Heart left ventricle (tissue), 16 donors: Measurements from ENCODE around the gene YY1AP1. TPM values are rescaled to one million over a fixed set of nuclear protein-coding genes. Genes with fewer than 3 reads are reported as not detected.
"Not testable (repeated sequence)": the region's sequence is repeated elsewhere in the genome, so short reads cannot be mapped to it uniquely, and the experiment has no call there.

Experiments
- ATAC-seq, 4 donors: fragments of 200-7000 bp; cut with Tn5 transposase; one replicate each; pipeline ENCODE4 v1.9.1; 2020 to 2022; ENCODE audit warnings: moderate library complexity in 4 of 4, mild to moderate bottlenecking in 3 of 4, moderate number of reproducible peaks in 1 of 4
- DNase-seq, 5 donors: peaks; one replicate each; pipeline ENCODE4 v3.0.0-alpha.2; 2020
- H3K27ac ChIP-seq, 12 donors: fragments of 200-600 bp; sonication (generic) in 4 of 12; one replicate each; pipeline versions ENCODE4 v1.5.0 to v1.8.0; 2016 to 2022; ENCODE audit warnings: mild to moderate bottlenecking in 2 of 12
- H3K27me3 ChIP-seq, 9 donors: fragments of 200-600 bp; sonication (generic) in 2 of 9; one replicate each; pipeline versions ENCODE4 v1.5.1 to v1.8.0; 2016 to 2022; ENCODE audit warnings: mild to moderate bottlenecking in 3 of 9
- H3K36me3 ChIP-seq, 9 donors: fragments of 200-600 bp; sonication (generic) in 2 of 9; one replicate each; pipeline versions ENCODE4 v1.5.0 to v1.8.0; 2018 to 2022; ENCODE audit warnings: mild to moderate bottlenecking in 2 of 9
- H3K4me1 ChIP-seq, 12 donors: fragments of 200-600 bp; sonication (generic) in 4 of 12; one replicate each; pipeline versions ENCODE4 v1.5.0 to v1.8.0; 2016 to 2022; ENCODE audit warnings: mild to moderate bottlenecking in 3 of 12
- H3K4me3 ChIP-seq, 12 donors: fragments of 200-600 bp; sonication (generic) in 4 of 12; one replicate each; pipeline versions ENCODE4 v1.5.0 to v1.8.0; 2017 to 2022; ENCODE audit warnings: mild to moderate bottlenecking in 9 of 12, moderate library complexity in 4 of 12
- H3K9me3 ChIP-seq, 12 donors: fragments of 200-600 bp; sonication (generic) in 4 of 12; one replicate each; pipeline versions ENCODE4 v1.5.0 to v1.8.0; 2016 to 2022; ENCODE audit warnings: mild to moderate bottlenecking in 1 of 12
- POLR2A ChIP-seq, 2 donors: fragments of 450-650 bp; IDR thresholded peaks; one replicate each; pipeline ENCODE4 v1.6.1; 2017; ENCODE audit warnings: antibody characterized with exemption in 2 of 2, mild to moderate bottlenecking in 2 of 2, moderate library complexity in 2 of 2
- WGBS, 4 donors: extraction: QIAGEN DNeasy Blood & Tissue Kit in 2 of 4; methylation state at CpG; one replicate each; pipeline versions ENCODE4 v1.1.5 to v1.1.7; 2013 to 2018; 5-methylcytosine and 5-hydroxymethylcytosine counted together
- intact Hi-C, 10 donors: fragments of 100-400 bp; cut with DNase I; formaldehyde crosslinking; loops; one replicate each; pipeline versions ENCODE4 v1.11.1 to v1.14.2; 2022
- polyA plus RNA-seq, 2 donors: library from polyadenylated mRNA; stranded (reverse); fragments of 200-250 nt; gene quantifications; one replicate each; pipeline ENCODE4 v1.2.3, GENCODE V29; 2013
- total RNA-seq, 9 donors: library from RNA; depleted of rRNA in 2 of 9; stranded (reverse); fragments of >200 nt in 2 of 9; fragmentation: NEBNext Ultra II Directional in 3 of 9; extraction: Animal tissue kit (Norgen Biotek cat#: 25700) in 3 of 9; gene quantifications; one replicate each; pipeline versions ENCODE4 v1.1.0 to v1.2.4, GENCODE V29; 2016 to 2023
- TF ChIP-seq, protein P1 (sequence below), 12 donors: fragments of 200-600 bp; sonication (generic) in 4 of 12; IDR thresholded peaks; one replicate each; pipeline versions ENCODE4 v1.5.0 to v1.8.0; 2018 to 2022; ENCODE audit warnings: antibody characterized with exemption in 12 of 12, mild to moderate bottlenecking in 5 of 12
- donor health status: ischemic (EF 13 %, LVEDD 7.1; RV severe dilation, severe dysfunction).
- donor health status: healthy with polysubstance abuse.
- donor health status: DM: no; HTN: yes; CAD: no.
- donor health status: DM: no; HTN: no; CAD: no.
- donor health status: ischemic (EF 25% LVEDD 6.9; RV normal size, moderate dysfunction).
- donor health status: ischemic (EF 25% LVEDD 5.7; RV mildly dilated, moderate dysfunction).
- donor health status: healthy.
- donor health status: DM: yes; HTN: yes; CAD: no.
- donor health status: ischemic (EF 35%, LVEDD 5.7; RV mildly dilated, moderate dysfunction).
- donor health status: nonischemic (EF 11% LVEDD 7.7; RV severe dilation, severe dysfunction).
- donor health status: DM: yes; HTN: yes; CAD: no.
- donor health status: PGD.
- donor health status: ischemic (EF 29% LVEDD 5.4; RV normal size, mild dysfunction).
- donor health status: nonischemic (EF 23%, LVEDD 6.1; RV moderate dilation, normal function).

The YY1AP1 gene
- total and polyA plus RNA-seq, 11 donors, result 23.9 to 124 (median 63.7) TPM

DNA sequence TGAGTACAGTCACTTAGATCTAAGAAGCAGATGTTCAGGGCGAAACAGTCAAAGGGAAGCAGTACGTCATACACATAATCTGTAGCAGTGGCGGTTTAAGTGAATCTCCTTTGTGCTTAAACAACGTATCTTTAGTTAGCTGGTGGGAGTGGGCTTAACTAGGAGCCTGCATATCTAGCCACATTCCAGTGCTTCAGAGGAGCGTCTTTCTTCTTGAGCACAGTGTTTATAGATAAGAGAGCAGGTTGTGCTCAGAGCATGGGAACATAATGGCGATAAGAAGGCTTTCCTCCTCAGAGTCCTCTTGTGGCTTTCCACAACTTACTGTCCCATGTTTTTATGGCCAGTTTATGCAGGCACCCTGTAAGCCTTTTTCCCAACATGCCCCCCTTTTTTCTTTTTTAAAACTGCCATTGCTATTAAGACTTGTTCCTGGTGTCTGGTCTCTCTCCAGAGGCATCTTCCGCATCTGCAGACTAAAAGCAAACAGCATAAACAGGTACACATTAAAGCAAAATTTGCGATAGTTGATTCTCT is 3.5 kb upstream of the YY1AP1 start:
- intact Hi-C loops, result loop anchor here in 1 of 10 donors (5.0 kb wide), 1 partner anchor 35 kb away; no protein-coding TSS in a partner anchor
- Histone ChIP-seq H3K9me3 (no peaks in the 10 kb centered on the region), H3K4me1 (peaks cover 0 to 67% (median 27%) of the 10 kb centered on the region in 12 donors), H3K4me3 (no peak overlapping the region), H3K27ac (no peak overlapping the region), H3K36me3 (peaks cover 0 to 20% (median 9%) of the 10 kb centered on the region in 9 donors), H3K27me3 (no peaks in the 10 kb centered on the region)
- ATAC-seq (no peak), DNase-seq (no peak)
- no peak for TF ChIP-seq POLR2A (IDR thresholded peaks at IDR 0.05)
- TF ChIP-seq, protein P1, sequence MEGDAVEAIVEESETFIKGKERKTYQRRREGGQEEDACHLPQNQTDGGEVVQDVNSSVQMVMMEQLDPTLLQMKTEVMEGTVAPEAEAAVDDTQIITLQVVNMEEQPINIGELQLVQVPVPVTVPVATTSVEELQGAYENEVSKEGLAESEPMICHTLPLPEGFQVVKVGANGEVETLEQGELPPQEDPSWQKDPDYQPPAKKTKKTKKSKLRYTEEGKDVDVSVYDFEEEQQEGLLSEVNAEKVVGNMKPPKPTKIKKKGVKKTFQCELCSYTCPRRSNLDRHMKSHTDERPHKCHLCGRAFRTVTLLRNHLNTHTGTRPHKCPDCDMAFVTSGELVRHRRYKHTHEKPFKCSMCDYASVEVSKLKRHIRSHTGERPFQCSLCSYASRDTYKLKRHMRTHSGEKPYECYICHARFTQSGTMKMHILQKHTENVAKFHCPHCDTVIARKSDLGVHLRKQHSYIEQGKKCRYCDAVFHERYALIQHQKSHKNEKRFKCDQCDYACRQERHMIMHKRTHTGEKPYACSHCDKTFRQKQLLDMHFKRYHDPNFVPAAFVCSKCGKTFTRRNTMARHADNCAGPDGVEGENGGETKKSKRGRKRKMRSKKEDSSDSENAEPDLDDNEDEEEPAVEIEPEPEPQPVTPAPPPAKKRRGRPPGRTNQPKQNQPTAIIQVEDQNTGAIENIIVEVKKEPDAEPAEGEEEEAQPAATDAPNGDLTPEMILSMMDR (IDR thresholded peaks at IDR 0.05), result no peak
- WGBS, 4 donors, result 75 to 84% (median 78%) methylated on average over 8 of the region's 8 CpGs

DNA sequence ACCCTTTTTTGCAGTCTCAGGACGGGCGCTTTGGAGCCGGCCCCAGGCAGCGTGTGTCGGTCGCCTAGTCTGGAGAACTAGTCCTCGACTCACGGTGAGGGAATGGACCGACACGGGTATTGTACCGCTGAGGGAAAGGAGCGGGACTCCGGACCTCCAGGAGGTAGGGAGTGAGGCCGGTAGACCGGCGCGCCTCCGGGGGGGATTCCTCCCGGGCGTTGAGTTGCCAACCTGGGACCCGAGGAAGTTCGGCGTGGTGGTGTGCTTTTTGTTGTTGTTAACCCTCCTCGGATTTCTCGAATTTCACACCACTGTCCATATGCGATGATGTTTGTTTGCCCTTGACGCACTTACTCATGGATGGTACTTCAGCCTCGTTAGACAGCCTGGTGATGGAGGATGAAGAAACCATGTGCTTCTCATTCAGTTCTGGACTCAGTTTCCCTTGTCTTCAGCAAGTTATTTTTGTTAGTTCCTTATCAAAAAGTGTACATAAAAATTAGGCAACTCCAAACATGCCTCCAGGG is 570 bp upstream of the YY1AP1 start, which contains the start of gene DAP3:
TSS of gene DAP3 (plus strand) at position 11 of the 527 bp plus-strand sequence. CDS start 20,689 bp downstream, outside the sequence.
- peak in 2 of 5 donors; percentile 88 to 92 for DNase-seq
- peak in 1 of 2 donors; percentile 29 for TF ChIP-seq POLR2A (IDR thresholded peaks at IDR 0.05)
- peaks cover 0 to 75% (median 37%) of the 10 kb centered on the region in 12 donors for H3K4me1 ChIP-seq
- intact Hi-C loops, result loop anchor here in 1 of 10 donors (10.0 kb wide), 1 partner anchor 46 kb away; no protein-coding TSS in a partner anchor
- H3K27ac ChIP-seq, result peak within 1 kb of the TSS; percentile 91 to 99 (median 97)
- H3K27me3 ChIP-seq, ATAC-seq, H3K9me3 ChIP-seq: not testable (repeated sequence)
- peak within 1 kb of the TSS; percentile 70 to 99 (median 93) for H3K4me3 ChIP-seq
- H3K36me3 ChIP-seq, result peaks cover 0 to 20% (median 9%) of the 10 kb centered on the region in 9 donors
- WGBS, 4 donors, result 0 to 1% (median 1%) methylated on average over 14 to 28 of the region's 28 CpGs

DNA sequence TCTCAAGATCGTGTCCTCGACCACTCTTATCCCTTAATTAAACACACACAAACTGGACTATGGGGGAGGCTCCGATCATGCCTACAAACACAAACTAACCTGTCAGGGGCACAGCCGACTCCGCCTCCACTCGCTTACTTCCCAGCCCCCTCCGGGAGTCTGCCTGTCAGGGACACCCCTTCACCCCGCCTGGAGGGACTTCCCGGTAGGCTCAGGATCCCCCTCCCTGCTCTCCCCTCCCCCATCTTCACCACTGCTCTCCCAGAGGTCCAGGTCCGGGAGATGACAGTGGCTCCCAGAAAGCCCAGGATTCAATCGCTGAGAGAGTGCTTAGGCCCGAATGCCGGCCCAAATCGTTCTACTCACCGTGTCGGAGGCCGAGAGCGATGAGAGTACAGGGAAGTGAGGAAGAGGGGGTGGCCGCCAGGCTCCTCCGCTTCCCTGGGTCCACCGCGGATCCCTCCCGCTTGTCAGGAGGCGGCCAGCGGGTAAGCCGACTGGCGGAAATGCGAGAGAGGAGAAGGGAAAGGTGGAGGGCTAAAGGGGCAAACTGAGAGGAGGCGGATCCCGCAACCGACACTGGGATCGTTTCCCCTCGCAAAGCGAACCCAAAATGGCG is 760 bp downstream of the YY1AP1 start:
- H3K27me3 ChIP-seq, H3K9me3 ChIP-seq: not testable (repeated sequence)
- peaks cover 0 to 75% (median 43%) of the 10 kb centered on the region in 12 donors for H3K4me1 ChIP-seq
- DNase-seq (peak in 1 of 5 donors; percentile 19), ATAC-seq (peak; percentile 45 to 76 (median 58))
- WGBS, 4 donors, result 0 to 1% (median 0%) methylated on average over 13 to 28 of the region's 35 CpGs
- intact Hi-C loops, result loop anchor here in 1 of 10 donors (10.0 kb wide), 1 partner anchor 47 kb away; no protein-coding TSS in a partner anchor
- peaks cover 0 to 26% (median 9%) of the 10 kb centered on the region in 9 donors for H3K36me3 ChIP-seq
- H3K27ac ChIP-seq, result peak overlapping the region; percentile 91 to 99 (median 97)
- peak overlapping the region; percentile 70 to 99 (median 93) for H3K4me3 ChIP-seq

DNA sequence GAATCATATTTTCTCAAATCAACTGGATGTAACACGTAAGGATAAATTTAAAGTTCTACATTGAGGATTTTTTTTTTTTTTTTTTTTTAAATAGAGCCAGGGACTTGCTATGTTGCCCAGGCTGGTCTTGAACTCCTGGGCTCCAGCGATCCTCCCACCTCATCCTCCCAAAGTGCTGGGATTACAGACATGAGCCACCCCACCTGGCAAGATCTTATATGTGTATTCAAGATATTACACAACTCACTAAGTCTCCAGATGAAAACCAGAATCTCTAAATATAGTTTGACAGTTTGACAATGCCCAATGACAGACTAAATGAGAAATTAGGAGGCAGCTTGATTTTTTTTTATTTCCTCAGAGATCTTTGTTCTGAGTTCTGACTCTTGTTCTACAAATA is 6.8 kb downstream of the YY1AP1 start:
- no peaks in the 10 kb centered on the region for H3K9me3 ChIP-seq
- H3K27ac ChIP-seq, result peak overlapping the region in 3 of 12 donors; percentile 9 to 34 (median 32)
- DNase-seq (no peak), ATAC-seq (peak in 2 of 4 donors; percentile 67)
- 61 to 91% (median 80%) methylated on average over 2 of the region's 2 CpGs for WGBS, 4 donors
- TF ChIP-seq, protein P1 (IDR thresholded peaks at IDR 0.05), result no peak
- no peak for TF ChIP-seq POLR2A (IDR thresholded peaks at IDR 0.05)
- peaks cover 0 to 53% (median 37%) of the 10 kb centered on the region in 9 donors for H3K36me3 ChIP-seq
- peaks cover 0 to 62% (median 43%) of the 10 kb centered on the region in 12 donors for H3K4me1 ChIP-seq
- no peak overlapping the region for H3K4me3 ChIP-seq
- no peaks in the 10 kb centered on the region for H3K27me3 ChIP-seq
- intact Hi-C loops, result loop anchor here in 1 of 10 donors (10.0 kb wide), 1 partner anchor 53 kb away; no protein-coding TSS in a partner anchor

DNA sequence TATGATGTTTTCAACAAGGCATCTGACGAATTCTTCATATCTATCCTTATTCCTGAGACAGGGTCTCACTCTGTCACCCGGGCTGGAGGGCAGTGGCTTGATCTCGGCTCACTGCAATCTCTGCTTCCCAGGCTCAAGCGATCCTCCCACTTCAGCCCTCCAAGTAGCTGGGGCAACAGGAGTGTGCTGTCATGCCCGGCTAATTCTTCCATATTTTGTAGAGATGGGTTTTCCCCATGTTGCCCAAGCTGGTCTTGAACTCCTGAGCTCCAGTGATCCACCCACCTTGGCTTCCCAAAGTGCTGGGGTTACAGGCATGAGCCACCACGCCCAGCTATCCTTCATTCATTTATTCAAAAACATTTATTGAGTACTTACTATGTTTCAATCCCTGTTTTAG is 8.0 kb downstream of the YY1AP1 start:
- Histone ChIP-seq H3K4me1 (peaks cover 0 to 50% (median 32%) of the 10 kb centered on the region in 12 donors), H3K4me3 (no peak overlapping the region), H3K27me3 (no peaks in the 10 kb centered on the region), H3K36me3 (peaks cover 0 to 65% (median 49%) of the 10 kb centered on the region in 9 donors), H3K9me3 (no peaks in the 10 kb centered on the region), H3K27ac (no peak overlapping the region)
- whole genome bisulfite sequencing, 4 donors, result 87 to 92% (median 89%) methylated on average over 6 of the region's 6 CpGs
- no peak for DNase-seq
- TF ChIP-seq, protein P1 (IDR thresholded peaks at IDR 0.05), result no peak
- TF ChIP-seq POLR2A (IDR thresholded peaks at IDR 0.05), result no peak
- ATAC-seq, result no peak
- intact Hi-C loops, result loop anchor here in 1 of 10 donors (10.0 kb wide), 1 partner anchor 54 kb away; no protein-coding TSS in a partner anchor

DNA sequence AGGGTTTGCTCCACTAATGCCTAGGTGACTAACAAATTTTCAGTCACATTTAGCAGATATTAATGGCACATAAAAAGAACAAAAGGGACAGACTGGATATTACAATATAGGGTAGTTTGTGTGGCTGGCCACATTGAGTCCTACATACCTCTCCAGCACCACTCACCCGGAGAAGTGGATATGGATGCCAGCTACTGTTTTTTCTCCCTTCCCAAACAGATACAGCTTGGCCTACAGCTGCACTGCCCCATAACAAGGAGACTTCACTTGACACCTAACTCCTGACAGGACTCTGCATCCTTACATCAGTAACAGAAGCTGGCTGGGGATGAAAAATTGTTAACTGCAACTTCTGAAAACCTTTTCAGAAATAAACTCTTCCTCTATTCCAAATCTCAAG is 9.6 kb downstream of the YY1AP1 start:
- not testable (repeated sequence) for H3K27me3 ChIP-seq, H3K27ac ChIP-seq, H3K9me3 ChIP-seq, DNase-seq, H3K4me3 ChIP-seq
- Histone ChIP-seq H3K36me3 (peaks cover 0 to 76% (median 64%) of the 10 kb centered on the region in 9 donors), H3K4me1 (peaks cover 0 to 35% (median 19%) of the 10 kb centered on the region in 12 donors)
- intact Hi-C loops, result loop anchor here in 1 of 10 donors (10.0 kb wide), 2 partner anchors 56 to 324 kb away; no protein-coding TSS in a partner anchor
- ATAC-seq, result peak in 2 of 4 donors; percentile 58 to 79
- 26 to 71% (median 53%) methylated on average over 1 of the region's 1 CpG for WGBS, 4 donors
